Stimulated activated CD8-positive, alpha-beta memory T cell treated with anti-CD3 and anti-CD28 coated beads, Interleukin-7, amount 100 ng/mL, for 24 hours (primary cell): ENCODE data around the gene ZNF652.
"Not testable (repeated sequence)": the region's sequence is repeated elsewhere in the genome, so short reads cannot be mapped to it uniquely, and the experiment has no call there.

Experiments used
- DNase-seq: peaks from one replicate; pipeline ENCODE4 v3.0.0-alpha.2; 2020; ENCODE audit warnings: low read depth

Gene ZNF652

GRCh38 chr17:49315551-49316257 is 46.3 kb downstream of the ZNF652 start:
- DNase-seq: peak; percentile 38

GRCh38 chr17:49312722-49313121 is 49.3 kb downstream of the ZNF652 start:
- no peak for DNase-seq

- DNase-seq: no peak
Observed at GRCh38 chr17:49299996-49300395, 62.1 kb downstream of the ZNF652 start.

- no peak for DNase-seq
Observed at GRCh38 chr17:49298371-49298976, 63.6 kb downstream of the ZNF652 start.

GRCh38 chr17:49297141-49297540 is 64.9 kb downstream of the ZNF652 start:
- DNase-seq: no peak

GRCh38 chr17:49294122-49294521 is 67.9 kb downstream of the ZNF652 start:
- DNase-seq: no peak

GRCh38 chr17:49292901-49293300 is 69.1 kb downstream of the ZNF652 start:
- no peak for DNase-seq

- DNase-seq: no peak
Observed at GRCh38 chr17:49291929-49292328, 70.1 kb downstream of the ZNF652 start.

GRCh38 chr17:49290690-49291359 is 71.2 kb downstream of the ZNF652 start:
- DNase-seq: no peak

- DNase-seq: no peak
Observed at GRCh38 chr17:49288388-49288787, 73.7 kb downstream of the ZNF652 start.

GRCh38 chr17:49287481-49287880 is 74.6 kb downstream of the ZNF652 start:
- no peak for DNase-seq

GRCh38 chr17:49286261-49286973 is 75.6 kb downstream of the ZNF652 start:
- DNase-seq: not testable (repeated sequence)

GRCh38 chr17:49285716-49286115 is 76.3 kb downstream of the ZNF652 start:
- no peak for DNase-seq

GRCh38 chr17:49280918-49281317 is 81.1 kb downstream of the ZNF652 start:
- DNase-seq: no peak

GRCh38 chr17:49280061-49280460 is 82.0 kb downstream of the ZNF652 start:
- DNase-seq: no peak

GRCh38 chr17:49279263-49280015 is 82.6 kb downstream of the ZNF652 start:
- not testable (repeated sequence) for DNase-seq

- DNase-seq: no peak
Observed at GRCh38 chr17:49278076-49278475, 84.0 kb downstream of the ZNF652 start.

GRCh38 chr17:49277638-49278037 is 84.4 kb downstream of the ZNF652 start:
- no peak for DNase-seq

GRCh38 chr17:49275981-49276380 is 86.1 kb downstream of the ZNF652 start:
- DNase-seq: not testable (repeated sequence)

- DNase-seq: no peak
Observed at GRCh38 chr17:49269356-49269755, 92.7 kb downstream of the ZNF652 start.

GRCh38 chr17:49267912-49268311 is 94.1 kb downstream of the ZNF652 start:
- no peak for DNase-seq

GRCh38 chr17:49266233-49266632 is 95.8 kb downstream of the ZNF652 start:
- no peak for DNase-seq
